HG03432 (cell line): ENCODE data around the gene XPA.
"Not testable (repeated sequence)": the region's sequence is repeated elsewhere in the genome, so short reads cannot be mapped to it uniquely, and the experiment has no call there.

ENCODE experiments used
- ATAC-seq: cut with Tn5 transposase; IDR thresholded peaks from one replicate; pipeline ENCODE4 v1.9.1; 2021; ENCODE audit warnings: mild to moderate bottlenecking, moderate library complexity; ENCODE audit not compliant: unreplicated experiment

Gene XPA

DNA sequence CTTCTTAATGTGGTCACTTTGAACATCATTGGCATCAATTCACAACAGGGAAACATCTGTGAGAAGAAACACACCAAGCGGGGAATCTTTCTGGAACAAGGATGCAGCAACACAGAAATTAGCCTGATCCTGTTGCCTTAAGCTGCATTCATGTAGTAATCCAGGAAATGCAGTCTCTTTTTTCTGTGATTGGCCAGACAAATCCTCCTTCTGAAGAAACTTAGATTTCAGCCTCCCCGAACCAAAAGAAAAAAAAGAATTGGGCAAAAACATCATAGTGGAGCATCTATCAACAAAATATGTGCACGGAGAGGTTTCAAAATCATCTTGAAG, 7.2 kb upstream of the XPA start:
- ATAC-seq = no peak

DNA sequence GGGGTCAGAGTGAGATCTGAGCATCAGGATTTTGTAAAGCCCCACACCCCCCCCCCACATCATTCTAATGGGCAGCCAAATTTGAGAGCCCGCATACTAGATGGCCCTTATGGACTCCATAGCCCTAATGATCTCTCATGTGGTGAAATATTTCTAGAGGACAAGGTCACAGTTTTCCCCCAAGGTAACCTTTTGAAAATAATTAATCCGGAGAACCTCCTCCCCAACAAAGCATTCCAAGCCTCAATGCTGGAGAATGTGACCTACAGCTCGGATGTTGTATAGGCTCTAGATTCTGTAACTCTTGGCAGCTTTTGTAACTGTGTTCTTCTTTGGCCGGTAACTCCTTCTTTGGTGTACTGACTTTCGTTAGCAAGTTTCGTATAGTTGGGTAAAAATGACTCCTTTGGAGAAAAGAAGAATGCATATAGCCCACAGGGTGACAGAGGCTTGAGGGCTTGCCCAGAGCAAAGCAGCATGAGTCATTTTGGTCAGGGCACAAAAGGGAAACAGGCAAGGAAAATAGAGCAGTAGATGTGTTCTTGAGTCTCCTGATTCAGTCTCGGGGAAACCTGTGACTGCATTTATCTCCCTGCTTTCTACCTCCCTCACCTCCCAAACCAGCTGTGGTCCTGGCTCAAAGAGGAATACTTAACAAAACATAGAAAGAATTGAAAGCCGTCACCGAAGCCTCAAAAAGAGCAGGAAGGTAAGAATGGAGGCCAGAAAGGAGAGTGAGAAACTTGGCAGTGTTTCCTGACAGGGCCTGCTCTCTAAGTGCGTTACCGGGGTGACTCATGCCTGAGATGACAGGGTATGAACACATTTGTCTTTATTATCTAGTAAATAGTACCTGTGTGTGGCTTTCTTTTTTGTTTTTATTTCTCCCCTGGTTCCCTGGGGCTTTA, 6.6 kb upstream of the XPA start:
- peak; percentile 74 for ATAC-seq

DNA sequence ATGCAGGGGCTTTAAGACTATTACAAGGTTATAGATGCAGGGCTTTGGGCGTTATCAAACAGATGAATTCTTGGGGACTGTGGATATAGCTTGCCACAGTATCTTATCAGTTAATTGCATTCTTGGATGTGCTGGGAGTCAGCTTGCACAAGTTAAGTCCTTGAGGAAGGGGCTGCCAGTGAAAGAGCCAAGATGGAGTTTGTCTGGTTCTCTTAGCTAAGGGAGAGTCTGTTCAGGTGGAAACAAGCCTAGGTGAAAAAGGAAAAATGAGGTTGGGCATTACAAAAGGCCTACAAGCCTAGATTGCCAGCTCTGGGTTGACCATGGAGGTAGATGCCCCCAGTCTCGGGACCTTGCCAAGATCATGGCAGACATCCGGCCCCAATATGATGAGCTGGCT, 2.7 kb upstream of the XPA start:
- ATAC-seq = not testable (repeated sequence)

DNA sequence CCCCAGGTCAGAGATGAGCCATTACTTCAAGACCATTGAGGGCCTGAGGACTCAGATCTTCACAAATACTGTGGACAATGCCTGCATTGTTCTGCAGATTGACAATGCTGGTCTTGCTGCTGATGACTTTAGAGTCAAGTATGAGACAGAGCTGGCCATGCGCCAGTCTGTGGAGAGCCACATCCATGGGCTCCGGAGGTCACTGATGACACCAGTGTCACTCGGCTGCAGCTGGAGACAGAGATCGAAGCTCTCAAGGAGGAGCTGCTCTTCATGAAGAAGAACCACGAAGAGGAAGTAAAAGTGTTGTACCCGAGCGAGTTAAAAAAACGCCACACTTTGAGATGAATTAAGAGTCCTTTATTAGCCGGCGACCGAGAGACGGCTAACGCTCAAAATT, 2.1 kb upstream of the XPA start:
- not testable (repeated sequence) for ATAC-seq

DNA sequence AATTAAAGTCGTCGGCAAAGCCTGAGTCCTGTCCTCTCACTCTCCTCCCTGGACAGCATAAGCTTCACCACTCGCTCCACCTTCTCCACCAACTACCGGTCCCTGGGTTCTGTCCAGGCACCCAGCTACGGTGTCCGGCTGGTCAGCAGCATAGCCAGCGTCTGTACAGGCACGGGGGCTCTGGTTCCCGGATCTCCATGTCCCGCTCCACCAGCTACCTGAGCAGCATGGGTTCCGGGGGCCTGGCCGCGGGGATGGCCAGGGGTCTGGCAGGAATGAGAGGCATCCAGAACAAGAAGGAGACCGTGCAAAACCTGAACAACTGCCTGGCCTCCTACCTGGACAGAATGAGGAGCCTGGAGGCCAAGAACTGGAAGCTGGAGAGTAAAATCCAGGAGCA, 1.7 kb upstream of the XPA start:
- ATAC-seq = no peak

DNA sequence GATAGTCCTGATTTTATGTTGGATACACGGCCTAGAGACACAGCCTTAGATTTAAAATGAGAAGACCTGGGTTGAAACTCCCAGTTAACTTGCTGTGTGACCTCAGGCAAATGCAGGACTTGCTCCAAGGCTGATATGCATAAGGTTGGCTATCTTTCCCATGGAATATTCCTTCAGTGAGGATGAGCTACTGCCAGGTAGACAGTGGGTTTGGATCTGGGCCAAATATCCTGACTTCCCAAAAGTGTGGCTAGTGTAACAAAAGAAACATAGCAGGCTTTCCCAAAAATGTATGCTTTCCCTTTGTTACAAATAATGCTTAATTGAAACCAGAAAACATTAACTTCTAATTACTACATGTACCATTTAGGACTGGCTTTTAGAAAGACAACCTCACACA, 697 bp upstream of the XPA start:
- ATAC-seq = no peak

- no peak for ATAC-seq
Measured at GRCh38 chr9:97695995-97696802, 941 bp downstream of the XPA start.

DNA sequence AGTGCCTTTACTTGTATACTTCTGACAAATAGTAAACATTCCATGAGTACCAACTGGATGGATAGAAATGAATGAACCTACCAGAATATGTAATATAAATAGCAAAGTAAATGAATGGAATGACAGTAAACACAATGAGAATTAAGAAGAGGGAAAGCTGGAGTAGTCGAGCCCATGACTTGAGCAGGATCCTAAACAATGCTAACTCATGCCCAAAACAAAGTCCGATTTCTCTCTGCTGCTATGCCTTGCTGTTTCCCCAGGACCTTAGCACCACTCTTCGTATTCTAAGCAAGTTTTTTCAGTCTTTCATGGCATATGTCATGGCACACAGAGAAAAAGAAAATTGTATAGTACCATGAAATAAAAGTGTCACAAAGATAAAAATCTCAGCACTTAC, 1.8 kb downstream of the XPA start:
- ATAC-seq = no peak

DNA sequence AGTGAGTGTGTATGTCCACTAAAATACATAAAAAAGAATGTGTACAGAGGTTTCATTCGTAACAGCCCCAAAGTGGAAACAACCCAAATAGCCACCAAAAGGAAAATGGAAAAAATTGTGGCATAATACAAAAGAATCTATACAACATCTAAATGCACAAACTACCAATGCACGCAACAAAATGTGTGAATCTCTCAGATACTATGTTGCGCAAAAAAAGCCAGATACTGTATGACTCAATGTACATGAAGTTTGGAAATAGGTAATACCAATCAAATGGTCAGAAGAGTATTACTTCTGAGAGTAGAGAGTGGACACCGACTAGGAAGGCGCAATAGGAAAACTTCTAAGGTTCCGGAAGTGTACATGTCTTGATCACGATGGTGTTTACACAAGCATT, 2.4 kb downstream of the XPA start:
- no peak for ATAC-seq

- no peak for ATAC-seq
Measured at GRCh38 chr9:97689401-97690180, 7.5 kb downstream of the XPA start.

GRCh38 chr9:97688654-97689053, 8.5 kb downstream of the XPA start:
- no peak for ATAC-seq

GRCh38 chr9:97682242-97682641, 14.9 kb downstream of the XPA start:
- no peak for ATAC-seq

DNA sequence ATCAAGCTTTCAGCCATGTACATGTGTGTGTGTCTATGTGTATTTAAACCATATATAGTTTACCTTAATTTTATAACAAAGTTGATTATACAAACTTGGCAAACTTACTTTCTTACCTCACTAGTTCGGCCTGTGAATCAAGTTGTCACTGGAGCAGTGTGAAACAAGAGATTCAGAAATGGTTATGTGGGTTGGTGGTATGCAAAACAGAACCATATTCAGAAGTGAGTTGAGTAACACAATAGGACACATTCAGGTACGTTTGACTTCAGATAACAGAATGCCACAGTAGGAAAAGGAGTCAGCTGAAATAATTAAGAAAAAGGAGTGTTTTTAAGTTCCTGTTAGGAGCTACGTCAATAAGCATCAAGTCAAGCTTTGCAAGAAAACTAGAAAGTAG, 21.5 kb downstream of the XPA start:
- ATAC-seq = peak; percentile 57

DNA sequence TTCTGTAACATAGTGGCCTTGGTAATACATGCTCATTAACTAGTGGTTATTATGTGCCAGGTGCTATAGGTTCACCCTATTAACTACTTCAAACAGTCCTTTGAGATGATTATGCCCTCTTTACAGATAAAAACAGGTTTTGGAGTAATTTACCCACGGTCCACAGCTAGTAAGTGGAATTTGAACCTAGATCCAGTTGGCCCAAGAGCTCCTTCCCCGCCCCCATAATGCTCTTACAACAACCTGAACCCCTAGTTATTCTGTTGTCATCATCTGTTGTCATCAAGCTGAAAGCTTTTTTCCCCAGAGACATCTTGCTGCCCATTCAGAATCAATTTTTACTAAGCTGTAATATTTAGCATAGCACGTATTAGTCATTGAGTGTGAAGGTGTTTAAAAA, 23.2 kb downstream of the XPA start:
- no peak for ATAC-seq

DNA sequence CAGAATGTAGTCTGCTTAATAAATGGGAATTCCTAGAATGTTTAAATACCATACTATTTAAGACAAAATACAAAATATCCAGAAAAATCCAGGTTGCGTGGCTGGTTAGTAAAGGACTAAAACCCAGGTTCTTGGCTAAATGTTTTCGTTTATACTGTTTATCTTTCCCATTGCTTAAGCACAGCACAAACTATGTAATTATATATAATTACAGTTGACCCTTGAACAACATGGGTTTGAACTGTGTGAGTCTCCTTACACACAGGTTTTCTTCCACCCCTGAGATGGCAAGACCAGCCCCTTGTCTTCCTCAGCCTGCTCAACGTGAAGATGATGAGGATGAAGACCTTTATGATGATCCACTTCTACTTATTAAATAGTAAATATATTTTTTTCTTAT, 24.7 kb downstream of the XPA start:
- no peak for ATAC-seq

DNA sequence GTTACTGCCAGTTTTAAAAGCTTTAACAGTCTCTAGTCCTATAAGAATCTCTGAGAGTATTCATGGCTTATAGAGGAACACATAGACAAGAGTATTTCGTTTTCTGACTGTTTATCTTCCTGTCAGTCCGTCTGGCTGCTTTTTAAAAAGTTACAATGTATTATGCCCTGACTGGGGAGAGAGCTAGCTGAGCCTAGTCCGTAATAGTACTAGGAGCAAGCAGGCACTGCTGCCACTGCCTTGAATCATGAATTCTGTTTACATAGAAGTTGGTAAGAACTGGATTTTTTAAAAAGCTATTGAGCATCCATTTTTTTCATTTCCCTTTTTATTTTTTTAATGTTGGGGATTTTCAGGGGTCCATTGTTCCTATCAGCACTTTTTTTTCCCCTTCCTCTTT, 26.6 kb downstream of the XPA start:
- no peak for ATAC-seq

GRCh38 chr9:97668485-97668884, 28.7 kb downstream of the XPA start:
- no peak for ATAC-seq

- no peak for ATAC-seq
Measured at GRCh38 chr9:97666907-97667686, 30.0 kb downstream of the XPA start.

GRCh38 chr9:97665742-97666141, 31.4 kb downstream of the XPA start:
- ATAC-seq = no peak

- no peak for ATAC-seq
Measured at GRCh38 chr9:97660847-97661246, 36.3 kb downstream of the XPA start.

DNA sequence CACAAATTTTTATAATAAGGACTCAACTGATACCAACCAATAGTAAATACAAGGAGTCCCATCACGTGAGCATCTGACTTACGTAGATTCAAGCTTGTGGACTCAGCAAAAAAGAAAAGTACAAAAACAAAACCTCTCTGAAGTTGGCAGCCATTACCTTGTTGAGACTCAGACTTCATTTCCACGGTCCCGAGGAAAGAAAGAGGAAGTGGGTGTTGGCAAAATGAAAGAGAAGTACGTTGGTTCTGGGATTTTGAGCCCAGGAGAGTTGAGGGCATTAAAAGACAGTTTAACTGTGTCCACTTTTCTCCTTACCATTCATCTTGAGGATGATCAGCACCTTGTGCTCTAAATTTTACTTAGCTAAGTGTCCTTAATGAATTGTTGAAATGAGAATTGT, 36.8 kb downstream of the XPA start:
- ATAC-seq = no peak
